GM12878 (cell line): Measurements from ENCODE around the gene PRSS12. TPM values are rescaled to one million over a fixed set of nuclear protein-coding genes. Genes with fewer than 3 reads are reported as not detected.

Experiments used
- ATAC-seq: fragments of 200-7000 bp; cut with Tn5 transposase; 3 replicates; pipeline ENCODE4 v1.9.1; 2020; ENCODE audit warnings: mild to moderate bottlenecking, moderate library complexity
- BruUV-seq: library from RNA; stranded (reverse); fragments of 400-500 nt; replicated peaks from 2 replicates; lab custom pipeline; 2021; lab: Mats Ljungman, UMichigan
- CTCF ChIA-PET: fragments of 300-600 bp; sonication (Branson Sonifier 250); formaldehyde crosslinking; extraction: SDS; loops from one replicate; lab custom pipeline; 2021; ENCODE audit warnings: inconsistent platforms; lab: Yijun Ruan, JAX
- POLR2A ChIA-PET: fragments of 350-600 bp; formaldehyde crosslinking; extraction: SDS; loops from one replicate; lab custom pipeline; 2021; ENCODE audit warnings: inconsistent platforms; lab: Charles Lee
- RAD21 ChIA-PET: fragments of 300-600 bp; sonication (Branson Sonifier 250); formaldehyde crosslinking; loops from one replicate; lab custom pipeline; 2023; ENCODE audit warnings: antibody characterized with exemption; ENCODE audit not compliant: unreplicated experiment; lab: Charles Lee
- SMC1A ChIA-PET: fragments of 300-600 bp; sonication (Branson Sonifier 250); formaldehyde crosslinking; loops from one replicate; lab custom pipeline; 2023; ENCODE audit not compliant: unreplicated experiment, uncharacterized antibody; lab: Charles Lee
- DNase-seq: peaks from one replicate; pipeline ENCODE4 v3.0.0-alpha.2; 2011; ENCODE audit warnings: low read depth, low spot score
- FAIRE-seq: peaks from 3 replicates; lab custom pipeline; 2011; peaks lifted over from hg19 to GRCh38; lab: Jason Lieb, UNC
- H2AFZ ChIP-seq: 2 replicates; pipeline ENCODE4 v1.6.0; 2011; ENCODE audit warnings: low read depth, low read length, control low read depth; ENCODE audit not compliant: control insufficient read depth
- H3K27ac ChIP-seq: 2 replicates; pipeline ENCODE4 v1.5.1; 2011; ENCODE audit warnings: control low read depth; ENCODE audit not compliant: control insufficient read depth, insufficient read depth
- H3K27me3 ChIP-seq, 2 experiments: replicated peaks in 1 of 2; 2 replicates each; pipeline versions ENCODE4 v1.6.0 to v1.6.1; 2011; ENCODE audit warnings: low read length in 1 of 2; ENCODE audit not compliant: control insufficient read depth in 2 of 2, insufficient read depth in 2 of 2
- H3K36me3 ChIP-seq, 2 experiments: 2 replicates each; pipeline ENCODE4 v1.5.1; 2011; ENCODE audit warnings: low read length in 1 of 2; ENCODE audit not compliant: control insufficient read depth in 2 of 2, insufficient read depth in 2 of 2
- H3K4me1 ChIP-seq: 2 replicates; pipeline ENCODE4 v1.6.1; 2011; ENCODE audit warnings: mild to moderate bottlenecking, low read length, moderate library complexity, mixed read lengths; ENCODE audit not compliant: control insufficient read depth, insufficient read depth
- H3K4me2 ChIP-seq: 2 replicates; pipeline ENCODE4 v1.6.0; 2011; ENCODE audit warnings: control low read depth; ENCODE audit not compliant: control insufficient read depth, insufficient read depth
- H3K4me3 ChIP-seq: fragments of 200-600 bp; sonication (generic); 2 replicates; pipeline ENCODE4 v1.5.1; 2016
- H3K79me2 ChIP-seq: 2 replicates; pipeline ENCODE4 v1.6.0; 2011; ENCODE audit warnings: low read length; ENCODE audit not compliant: control insufficient read depth, insufficient read depth
- H3K9ac ChIP-seq: 2 replicates; pipeline ENCODE4 v1.8.0; 2011; ENCODE audit warnings: low read length, control low read depth, mixed read lengths; ENCODE audit not compliant: control insufficient read depth, insufficient read depth
- H3K9me3 ChIP-seq: replicated peaks from 3 replicates; pipeline ENCODE4 v1.5.1; 2011; ENCODE audit warnings: mild to moderate bottlenecking, low read length; ENCODE audit not compliant: control insufficient read depth, insufficient read depth
- H4K20me1 ChIP-seq: 2 replicates; pipeline ENCODE4 v1.6.0; 2011; ENCODE audit not compliant: control insufficient read depth, insufficient read depth
- E2F4 ChIP-seq: IDR thresholded peaks from 2 replicates; pipeline ENCODE4 v1.6.1; 2012; ENCODE audit warnings: low read depth, low read length, improper control_type of control experiment
- E2F8 ChIP-seq: fragments of 450-650 bp; IDR thresholded peaks from 2 replicates; pipeline ENCODE4 v1.6.1; 2018; ENCODE audit warnings: mild to moderate bottlenecking, low read depth, moderate library complexity; ENCODE audit not compliant: partially characterized antibody
- ELK1 ChIP-seq: IDR thresholded peaks from 2 replicates; pipeline ENCODE4 v1.6.1; 2012; ENCODE audit warnings: low read depth, low read length, improper control_type of control experiment
- MEF2B ChIP-seq: fragments of 450-650 bp; IDR thresholded peaks from 2 replicates; pipeline ENCODE4 v1.6.1; 2018; ENCODE audit warnings: mild to moderate bottlenecking, moderate library complexity; ENCODE audit not compliant: partially characterized antibody, poor library complexity, severe bottlenecking
- PBX3 ChIP-seq: IDR thresholded peaks from 2 replicates; pipeline ENCODE4 v1.6.1; 2011; ENCODE audit warnings: mild to moderate bottlenecking, low read depth, low read length, moderate library complexity; ENCODE audit not compliant: insufficient replicate concordance
- POLR2AphosphoS2 ChIP-seq: IDR thresholded peaks from 2 replicates; pipeline ENCODE4 v1.6.1; 2011; ENCODE audit warnings: low read depth, mild to moderate bottlenecking, low read length, improper control_type of control experiment, moderate library complexity
- RBBP5 ChIP-seq: fragments of 200-600 bp; sonication (generic); conservative IDR thresholded peaks from 2 replicates; pipeline ENCODE4 v1.6.1; 2016
- SUPT20H ChIP-seq: IDR thresholded peaks from 2 replicates; pipeline ENCODE4 v1.6.1; 2011; ENCODE audit warnings: low read depth, mild to moderate bottlenecking, low read length, moderate library complexity, borderline replicate concordance; ENCODE audit not compliant: control insufficient read depth
- WGBS: methylation state at CpG from one replicate; pipeline ENCODE4 v1.1.6; 2016; ENCODE audit warnings: low lambda C conversion rate; ENCODE audit not compliant: insufficient replicate concordance, insufficient coverage; ENCODE audit errors: missing lambda C conversion rate; 5-methylcytosine and 5-hydroxymethylcytosine counted together
- in situ Hi-C: fragments of 300-500 bp; cut with MboI; formaldehyde crosslinking; loops from 9 replicates; pipeline ENCODE4 v1.14.3; 2018; ENCODE audit warnings: mixed read lengths
- intact Hi-C: fragments of 100-400 bp; cut with micrococcal nuclease; formaldehyde crosslinking; loops from one replicate; pipeline ENCODE4 v1.14.2; 2022; ENCODE audit not compliant: unreplicated experiment
- polyA plus RNA-seq, 11 experiments: library from polyadenylated mRNA; depleted of rRNA in 4 of 11; unstranded in 6 of 11; stranded (reverse) in 5 of 11; fragments of >200 nt; fragmentation: Nextera tagmentation in 4 of 11; fragmentation: Illumina TruSeq in 1 of 11; extraction: Ambion mirVana in 4 of 11; extraction: Trizol in 1 of 11; gene quantifications; 1 replicate in 1 of 11; 2 replicates in 10 of 11; pipeline versions ENCODE4 v1.2.1 to v1.2.3, GENCODE V29; 2011 to 2016; ENCODE audit warnings: inconsistent platforms in 2 of 11, missing spikeins in 2 of 11, low read depth in 1 of 11
- total RNA-seq, 4 experiments: library from RNA; depleted of rRNA in 3 of 4; stranded (reverse); fragments of >200 nt in 3 of 4; fragmentation: Illumina TruSeq in 1 of 4; extraction: Trizol in 1 of 4; gene quantifications; 2 replicates each; pipeline versions ENCODE4 v1.2.1 to v1.2.3, GENCODE V29; 2013 to 2021

PRSS12 gene
- total and polyA plus RNA-seq, 10 of the 15 experiments (the other 5 are each of a cell fraction or from before 2014, with no cell fraction given), result 0.04 to 0.34 (median 0.11) TPM; not detected in 2

GRCh38 chr4:118345813-118346212 is 7.0 kb downstream of the PRSS12 start:
- SMC1A ChIA-PET, result no interaction called here
- RAD21 ChIA-PET, result no interaction called here
- no TSS peak for BruUV-seq
- POLR2A ChIA-PET, result no interaction called here
- Histone ChIP-seq H3K4me1 (no peaks in the 10 kb centered on the region), H3K4me3 (no peak overlapping the region), H3K4me2 (no peak overlapping the region), H3K9ac (no peak overlapping the region), H3K79me2 (no peaks in the 10 kb centered on the region), H2AFZ (no peak overlapping the region)
- DNase-seq (no peak), FAIRE-seq (no peak), ATAC-seq (no peak)
- CTCF ChIA-PET, result no interaction called here
- in situ Hi-C loops, result no loop called here
- TF ChIP-seq SUPT20H, result no peak
- TF ChIP-seq POLR2AphosphoS2, result no peak
- no peak for TF ChIP-seq E2F4
- no peak for TF ChIP-seq MEF2B
- no peak for TF ChIP-seq PBX3
- TF ChIP-seq ELK1, result no peak
- TF ChIP-seq E2F8, result no peak
- no peak for TF ChIP-seq RBBP5
- TF ChIP-seq, all 136 proteins: peak for 0
- no peaks in the 10 kb centered on the region for H3K9me3 ChIP-seq
- no peaks in the 10 kb centered on the region for H4K20me1 ChIP-seq
- intact Hi-C loops, result no loop called here
- 7% methylated on average over 1 of the region's 1 CpG for WGBS
- no peaks in the 10 kb centered on the region for H3K27me3 ChIP-seq
- no peak overlapping the region for H3K27ac ChIP-seq
- no peaks in the 10 kb centered on the region for H3K36me3 ChIP-seq
